A204.1 (cell line): ENCODE results near the gene PTGR3.

Experiments
- FAIRE-seq: peaks from 2 replicates; lab custom pipeline; 2012; peaks lifted over from hg19 to GRCh38; lab: Jason Lieb, UNC

PTGR3 gene

GRCh38 chr18:75214766-75215510 lies 6.0 kb upstream of the PTGR3 start:
- FAIRE-seq: no peak

- FAIRE-seq: no peak
These were observed 5.4 kb upstream of the PTGR3 start for GRCh38 chr18:75214332-75214690.

DNA sequence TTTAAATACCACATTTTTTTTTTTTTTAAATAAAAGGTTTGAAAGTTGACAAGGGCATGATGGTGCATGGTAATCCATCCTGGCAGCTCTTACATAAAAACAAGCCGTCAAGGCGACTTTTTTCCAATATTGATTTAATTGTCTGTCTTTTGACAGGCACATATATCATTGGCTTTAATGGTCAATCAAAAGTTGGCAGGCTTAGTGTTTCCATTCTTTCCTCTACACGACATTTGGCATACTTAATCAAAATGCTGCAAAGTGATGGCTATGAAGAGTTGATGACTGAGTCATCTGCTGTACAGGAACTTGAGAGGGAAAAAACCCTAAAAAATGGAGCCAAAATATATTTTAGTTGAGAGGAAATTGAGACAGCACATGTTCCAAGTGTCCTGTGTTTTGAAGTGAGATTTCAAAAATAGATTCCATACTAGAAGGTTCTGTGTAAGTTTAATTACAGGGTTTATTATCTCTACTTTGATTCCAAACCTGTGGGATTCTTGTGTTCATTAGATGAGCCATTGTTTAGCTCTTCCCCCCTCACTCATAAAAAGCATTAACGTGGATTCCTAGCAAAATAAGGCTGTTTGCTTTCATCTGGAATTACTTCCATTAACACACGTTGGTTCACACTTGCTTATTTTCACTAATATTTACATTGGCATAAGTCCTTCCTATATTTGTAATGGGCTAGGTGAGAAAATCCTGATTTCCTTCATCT lies 4.8 kb upstream of the PTGR3 start:
- no peak for FAIRE-seq

DNA sequence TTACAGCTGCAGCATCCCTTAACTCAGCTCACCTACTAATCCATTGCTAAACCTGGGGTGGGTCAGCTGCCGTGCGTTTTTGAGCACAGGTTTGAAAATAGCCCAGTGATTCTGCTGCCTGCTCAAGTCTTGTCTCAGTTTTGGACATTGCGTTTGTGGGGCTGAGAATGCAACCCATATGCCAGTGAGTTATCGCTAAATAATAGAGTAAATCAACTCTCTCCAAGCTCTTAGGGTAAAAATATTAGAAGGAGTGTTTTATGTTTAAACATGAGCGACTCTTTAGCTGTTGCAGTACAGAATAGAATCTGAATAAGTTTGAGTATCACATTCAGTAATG lies 3.8 kb upstream of the PTGR3 start:
- no peak for FAIRE-seq

- FAIRE-seq: no peak
These were observed 3.2 kb upstream of the PTGR3 start for GRCh38 chr18:75211953-75212750.

- FAIRE-seq: no peak
These were observed 2.6 kb upstream of the PTGR3 start for GRCh38 chr18:75211626-75211952.

- no peak for FAIRE-seq
These were observed 2.2 kb upstream of the PTGR3 start for GRCh38 chr18:75211002-75211621.

DNA sequence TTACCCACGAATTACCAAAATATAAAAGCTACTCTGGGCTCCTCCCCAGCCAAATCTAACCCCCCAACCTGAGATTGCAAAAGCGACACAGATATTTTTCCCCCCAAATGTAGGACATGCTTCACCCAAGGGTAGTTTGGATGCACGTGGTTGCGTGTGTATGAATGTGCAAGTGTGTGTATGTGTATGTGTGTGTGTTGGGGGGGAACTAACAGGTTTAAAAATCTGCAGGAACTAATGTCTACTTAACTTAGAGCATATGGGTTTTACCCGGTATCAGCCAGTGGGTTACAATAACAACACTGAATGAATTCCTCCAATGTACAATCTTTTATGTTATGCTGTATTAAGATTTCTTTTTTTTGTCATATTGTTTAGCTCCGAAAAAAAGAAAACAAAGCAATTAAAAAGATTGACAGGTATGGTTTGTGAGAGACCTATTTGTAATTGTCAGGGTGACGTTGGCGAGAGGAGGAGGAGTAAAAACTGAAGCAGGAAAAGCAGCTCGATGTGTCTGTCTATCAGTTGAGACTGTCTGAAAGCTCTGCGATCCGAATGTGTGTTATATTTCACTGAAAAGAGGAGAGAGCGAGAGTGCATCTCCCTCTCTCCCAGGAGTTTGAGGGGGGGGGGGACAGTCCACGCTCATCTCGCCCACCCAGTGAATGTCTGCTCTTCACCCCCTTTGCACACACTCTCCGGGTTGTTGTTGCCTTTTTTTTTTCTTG lies 1.5 kb upstream of the PTGR3 start, which contains the start of gene TSHZ1:
Gene TSHZ1, plus strand, starts transcription at position 524 of the 728 bp plus-strand sequence. CDS start 1,080 bp downstream, outside the sequence.
- peak; percentile 94 for FAIRE-seq

GRCh38 chr18:75209951-75210258 lies 966 bp upstream of the PTGR3 start:
- FAIRE-seq: no peak

- no peak for FAIRE-seq
These were observed 157 bp downstream of the PTGR3 start for GRCh38 chr18:75208836-75209128.

DNA sequence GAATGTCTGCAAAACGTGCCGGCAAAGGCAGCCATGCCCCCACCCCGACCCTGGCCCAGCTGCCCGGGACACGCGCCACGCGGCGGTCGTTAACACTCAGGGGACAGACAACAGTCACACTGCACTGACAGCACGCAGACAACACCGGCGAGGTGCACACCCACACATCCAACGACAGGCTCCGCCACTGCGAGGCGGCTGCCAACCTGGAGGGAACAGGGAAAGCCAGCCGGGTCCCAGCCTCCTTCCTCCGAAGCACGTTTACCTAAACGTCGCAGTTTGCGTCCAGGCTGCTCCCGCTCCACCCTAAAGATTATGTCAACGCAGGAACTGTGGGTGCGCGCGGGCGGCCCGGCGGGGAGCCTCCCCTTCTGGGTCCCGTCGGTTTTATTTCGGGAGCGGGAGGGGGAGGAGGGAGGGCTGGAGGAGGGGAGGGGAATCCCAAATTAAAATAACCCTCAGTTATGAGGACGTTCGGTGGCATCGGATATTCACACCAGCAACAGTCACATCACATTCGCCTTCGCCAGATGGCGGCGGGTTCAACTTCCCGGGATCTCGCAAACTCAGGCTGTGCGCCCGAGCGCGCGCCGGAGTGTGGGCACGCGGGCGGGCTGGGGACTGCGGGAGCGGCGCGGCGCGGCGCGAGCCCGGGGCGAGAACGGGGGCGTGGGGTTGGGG lies 644 bp downstream of the PTGR3 start:
- FAIRE-seq: no peak

- FAIRE-seq: no peak
These were observed 1.4 kb downstream of the PTGR3 start for GRCh38 chr18:75207310-75208154.

- no peak for FAIRE-seq
These were observed 2.3 kb downstream of the PTGR3 start for GRCh38 chr18:75206452-75207309.

DNA sequence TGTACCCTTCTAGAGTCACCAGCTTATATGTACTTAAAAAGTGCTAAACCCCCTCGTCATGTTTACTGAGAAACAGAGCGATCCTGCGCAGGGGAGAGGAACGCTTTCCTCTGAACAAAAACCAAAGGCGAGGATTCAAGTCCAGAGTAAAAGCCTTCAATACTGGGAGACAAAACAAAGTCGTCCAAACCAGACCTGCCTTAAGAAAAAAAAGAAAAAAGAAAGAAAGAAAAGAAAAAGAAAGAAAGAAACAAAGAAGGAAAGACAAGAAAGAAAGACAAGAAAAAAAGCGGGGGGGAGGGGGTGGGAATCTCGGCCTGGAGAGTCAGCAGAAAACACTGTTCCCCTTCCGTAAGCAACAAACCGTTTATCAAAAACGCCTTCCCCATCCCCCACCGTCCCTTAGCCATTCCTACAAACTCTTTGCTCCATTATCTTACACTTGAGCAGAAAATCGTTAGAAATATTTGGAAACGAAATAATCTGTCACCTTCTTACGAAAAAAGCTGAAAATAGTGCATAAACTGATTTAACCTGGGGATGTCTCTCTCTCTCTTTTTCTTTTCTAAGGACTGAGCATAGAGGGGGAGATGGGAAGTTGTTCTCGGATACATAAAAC lies 3.3 kb downstream of the PTGR3 start:
- FAIRE-seq: no peak

DNA sequence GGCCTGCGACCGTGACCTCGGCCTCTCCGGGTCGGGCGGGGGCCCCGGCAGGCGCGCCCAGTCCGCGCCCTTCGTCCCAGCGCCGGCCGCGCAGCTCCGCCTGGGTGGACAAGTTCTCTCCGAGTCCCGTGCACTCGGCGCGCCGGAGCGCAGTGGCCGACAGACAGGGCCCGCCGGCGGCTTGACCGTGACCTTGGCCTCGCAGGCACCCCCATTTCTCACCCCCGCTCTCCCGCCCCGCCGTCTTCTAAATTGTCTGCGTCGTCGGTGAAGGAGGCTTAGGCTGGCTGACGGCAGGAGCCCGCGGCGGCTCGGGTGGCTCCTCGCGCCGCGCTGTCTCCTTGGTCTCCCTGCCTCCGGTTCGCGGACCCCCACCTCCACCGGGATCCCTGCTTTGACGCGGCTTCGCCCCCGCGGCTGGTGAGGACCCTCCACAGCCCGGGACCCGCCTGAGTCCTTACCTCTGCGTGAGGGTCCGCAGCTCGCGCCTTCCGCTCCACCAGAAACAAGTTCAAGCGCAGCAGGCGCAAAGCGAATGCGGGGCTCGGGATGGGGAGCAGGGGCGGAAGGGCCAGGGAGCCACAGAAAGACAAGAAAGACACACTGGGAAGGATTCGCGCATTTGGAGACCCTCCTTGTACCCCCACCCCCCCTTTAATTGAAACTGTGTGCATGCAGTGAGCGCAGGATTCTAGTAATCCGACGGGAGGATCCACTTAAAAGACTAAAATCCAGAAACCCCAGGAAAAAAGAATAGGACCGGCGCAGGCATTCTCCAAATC lies 4.0 kb downstream of the PTGR3 start:
- FAIRE-seq: no peak

DNA sequence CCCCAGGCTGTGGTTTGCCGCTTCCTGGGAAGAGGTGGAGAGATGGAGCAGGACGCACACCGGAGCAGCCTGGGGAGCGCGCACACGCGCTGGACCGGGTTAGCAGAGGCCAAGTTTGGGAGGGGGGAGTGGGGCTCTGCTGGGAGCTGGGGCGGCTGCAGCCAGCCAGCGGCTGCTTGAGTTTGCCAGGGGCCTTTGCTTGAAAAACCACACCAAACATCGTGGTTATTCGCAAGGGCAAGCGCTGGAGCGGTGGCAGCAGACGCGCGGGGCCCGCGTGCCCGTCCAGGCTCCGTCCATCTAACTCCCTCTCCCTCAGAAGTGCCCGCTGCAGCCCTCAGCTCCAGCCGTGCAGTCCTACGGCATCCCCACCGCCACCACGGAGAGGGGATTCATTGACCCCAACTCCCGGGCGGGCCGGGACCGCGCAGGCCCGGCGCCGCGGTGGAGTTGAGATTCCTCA lies 4.6 kb downstream of the PTGR3 start:
- no peak for FAIRE-seq

GRCh38 chr18:75203416-75204268 lies 5.3 kb downstream of the PTGR3 start:
- no peak for FAIRE-seq
